Stimulated activated CD4-positive, alpha-beta T cell treated with anti-CD3 and anti-CD28 coated beads, Interleukin-4, amount 100 ng/mL, for 1 hour (primary cell): ENCODE results near the gene UBAP1L.
"Not testable (repeated sequence)": the region's sequence is repeated elsewhere in the genome, so short reads cannot be mapped to it uniquely, and the experiment has no call there.

Experiments used
- DNase-seq: peaks from one replicate; pipeline ENCODE4 v3.0.0-alpha.2; 2020

The UBAP1L gene

DNA sequence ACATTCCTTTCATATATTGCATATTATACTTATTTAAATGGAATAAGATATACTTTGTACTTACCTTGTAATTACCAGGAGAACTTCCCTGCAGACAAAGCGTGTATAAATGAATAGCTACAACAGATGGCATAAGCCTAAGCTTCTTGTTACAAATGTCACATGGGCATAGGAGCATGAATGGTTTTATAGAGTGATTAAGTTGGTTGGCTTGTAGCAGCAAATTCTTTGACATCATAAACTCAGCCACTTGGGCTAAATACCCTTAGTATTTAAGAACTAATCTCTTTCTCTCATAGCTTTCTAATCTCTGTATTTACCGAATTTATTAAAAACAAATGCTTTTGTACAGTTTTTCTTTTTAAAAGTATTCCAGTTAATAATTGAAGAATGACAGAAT is at the start of gene UBAP1L:
UBAP1L (minus strand) TSS at position 115 of the 400 bp plus-strand sequence. CDS start 8,985 bp downstream, outside the sequence.
- DNase-seq: no peak

DNA sequence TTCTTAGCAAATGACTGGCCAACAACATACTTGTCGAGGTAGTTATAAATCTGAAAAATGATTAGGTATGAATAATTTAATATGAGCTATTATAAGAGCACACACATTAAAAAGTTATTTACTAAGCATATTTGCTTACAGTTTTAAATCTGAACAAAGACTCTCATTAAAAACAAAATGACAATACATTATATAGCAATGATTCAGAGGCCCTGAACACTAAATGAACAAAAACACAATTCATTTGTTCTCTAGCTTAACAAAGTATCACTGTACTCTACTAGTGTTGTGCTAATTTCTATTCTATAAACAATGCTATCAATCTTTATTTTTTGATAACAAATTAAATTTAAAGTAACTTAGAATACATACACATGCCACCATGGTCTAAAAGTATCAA is 49.1 kb upstream of the UBAP1L start:
- no peak for DNase-seq

DNA sequence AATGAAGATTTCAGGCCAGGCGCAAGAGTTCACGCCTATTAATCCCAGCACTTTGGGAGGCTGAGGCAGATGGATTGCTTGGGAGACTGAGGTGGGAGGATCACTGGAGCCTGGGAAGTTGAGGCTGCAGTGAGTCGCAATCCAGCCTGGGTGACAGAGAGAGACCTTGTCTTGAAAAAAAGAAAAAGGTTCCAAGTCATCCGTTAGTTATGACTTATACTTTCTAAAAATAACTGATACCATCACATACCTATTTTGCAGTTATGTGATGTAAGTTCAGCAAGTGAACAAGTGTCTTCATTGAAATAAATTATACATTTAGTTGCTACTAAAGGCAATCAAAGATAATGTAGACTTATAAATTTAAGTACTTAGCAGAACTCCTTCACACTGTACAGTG is 48.0 kb upstream of the UBAP1L start:
- DNase-seq: no peak

DNA sequence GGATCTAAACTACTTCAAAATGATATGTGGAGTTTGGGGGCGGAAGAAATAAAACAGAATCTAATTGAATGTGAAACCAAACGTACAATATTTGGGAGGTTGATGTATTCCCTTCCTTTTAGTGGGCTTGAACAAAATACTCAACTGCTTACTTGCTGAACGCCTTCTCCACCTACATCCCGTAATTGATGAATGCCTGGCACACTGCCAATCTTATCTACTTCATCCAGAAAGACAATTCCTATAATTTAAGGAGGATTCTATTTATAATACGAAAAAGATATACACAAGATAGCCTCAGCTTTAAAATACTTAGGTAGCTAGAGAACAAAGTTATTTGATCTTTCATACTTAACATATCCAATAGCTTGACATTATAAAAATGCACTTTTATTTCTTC is 41.7 kb upstream of the UBAP1L start:
- no peak for DNase-seq

DNA sequence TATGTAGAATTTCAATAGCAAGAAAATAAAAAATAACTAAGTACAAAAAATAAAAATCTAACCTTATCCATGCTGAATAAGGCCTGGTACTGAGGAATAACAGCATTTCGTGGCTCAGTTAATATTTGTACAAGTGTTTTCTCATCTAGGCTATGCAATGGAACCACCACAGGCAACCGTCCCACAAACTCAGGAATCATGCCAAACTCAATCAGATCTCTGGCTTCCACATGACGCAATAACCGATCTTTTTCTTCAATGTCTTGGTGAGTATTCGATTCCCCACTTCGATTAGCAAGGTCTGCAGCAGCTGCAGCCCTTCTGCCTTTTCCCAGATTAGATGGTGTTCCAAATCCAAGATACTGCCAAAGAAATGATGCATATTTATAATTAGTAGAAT is 39.7 kb upstream of the UBAP1L start:
- no peak for DNase-seq

DNA sequence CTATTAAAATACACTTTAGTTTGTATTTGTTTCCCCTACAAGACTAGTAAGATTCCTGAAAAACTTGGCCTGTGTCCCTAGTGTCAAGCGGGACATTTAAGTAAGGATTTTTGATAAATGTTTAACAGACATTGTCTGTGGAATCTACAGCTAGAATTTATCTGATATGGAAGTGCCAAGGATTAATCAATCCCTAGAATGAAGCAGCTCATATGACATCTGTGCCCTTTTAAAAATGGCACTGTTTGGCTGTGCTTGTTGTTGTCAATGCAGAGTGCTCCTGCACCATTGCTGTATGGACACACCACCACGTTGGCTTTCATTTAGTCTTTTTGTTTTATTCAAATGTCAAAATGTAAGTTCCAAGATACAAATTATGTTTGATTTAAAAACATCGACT is 32.9 kb upstream of the UBAP1L start:
- no peak for DNase-seq

DNA sequence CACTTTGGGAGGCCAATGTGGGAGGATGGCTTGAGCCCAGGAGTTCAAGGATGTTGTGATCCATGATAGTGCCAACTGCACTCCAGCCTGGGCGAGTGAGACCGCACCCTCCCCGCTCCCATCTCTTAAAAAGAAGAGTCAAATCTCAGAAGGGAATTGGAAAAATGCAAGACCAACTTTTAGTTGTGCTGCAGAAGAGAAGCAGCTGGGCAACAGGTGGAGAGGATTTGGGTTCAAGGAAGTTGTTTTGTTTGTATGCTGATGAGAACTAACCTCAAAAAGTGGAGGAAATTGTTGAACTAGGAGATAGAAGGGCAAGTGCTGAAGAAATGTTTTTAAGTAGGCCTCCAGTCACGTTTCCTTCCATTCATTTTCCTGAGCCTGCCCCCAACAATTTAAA is 31.4 kb upstream of the UBAP1L start:
- DNase-seq: no peak

DNA sequence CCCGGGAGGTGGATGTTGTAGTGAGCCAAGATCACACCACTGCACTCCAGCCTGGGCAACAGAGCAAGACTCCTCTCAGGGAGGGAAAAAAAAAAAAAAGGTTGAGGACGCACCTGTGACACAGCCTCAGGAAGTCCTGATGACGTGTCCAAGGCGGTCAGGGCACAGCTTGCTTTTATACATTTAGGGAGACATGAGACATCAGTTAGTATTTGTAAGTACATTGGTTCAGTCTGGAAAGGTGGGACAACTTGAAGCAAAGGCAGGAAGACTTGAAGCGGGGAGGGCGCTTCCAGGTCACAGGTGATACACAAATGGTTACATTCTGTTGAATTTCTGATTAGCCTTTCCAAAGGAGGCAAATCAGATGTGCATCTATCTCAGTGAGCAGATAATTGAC is 23.6 kb upstream of the UBAP1L start:
- not testable (repeated sequence) for DNase-seq

DNA sequence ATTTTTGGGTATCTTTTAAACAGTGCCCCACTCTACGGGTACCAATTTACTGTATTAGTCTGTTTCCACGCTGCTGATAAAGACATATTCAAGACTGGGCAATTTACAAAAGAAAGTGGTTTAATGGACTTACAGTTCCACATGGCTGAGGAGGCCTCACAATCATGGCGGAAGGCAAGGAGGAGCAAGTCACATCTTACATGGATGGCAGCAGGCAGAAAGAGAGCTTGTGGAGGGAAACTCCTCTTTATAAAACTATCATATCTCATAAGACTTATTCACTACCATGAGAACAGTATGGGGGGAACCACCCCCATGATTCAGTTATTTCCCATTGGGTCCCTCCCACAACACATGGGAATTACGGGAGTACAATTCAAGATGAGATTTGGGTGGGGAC is 22.9 kb upstream of the UBAP1L start:
- not testable (repeated sequence) for DNase-seq

DNA sequence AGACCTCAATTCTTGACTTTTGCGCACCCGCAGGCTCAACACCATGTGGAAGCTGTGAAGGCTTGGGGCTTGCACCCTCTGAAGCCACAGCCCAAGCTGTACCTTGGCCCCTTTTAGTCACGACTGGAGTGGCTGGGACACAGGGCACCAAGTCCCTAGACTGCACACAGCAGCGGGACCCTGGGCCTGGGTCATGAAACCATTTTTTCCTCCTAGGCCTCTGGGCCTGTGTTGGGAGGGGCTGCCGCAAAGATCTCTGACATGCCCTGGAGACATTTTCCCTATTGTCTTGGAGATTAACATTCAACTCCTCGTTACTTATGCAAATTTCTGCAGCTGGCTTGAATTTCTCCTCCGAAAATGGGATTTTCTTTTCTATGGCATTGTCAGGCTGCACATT is 22.1 kb upstream of the UBAP1L start:
- not testable (repeated sequence) for DNase-seq

DNA sequence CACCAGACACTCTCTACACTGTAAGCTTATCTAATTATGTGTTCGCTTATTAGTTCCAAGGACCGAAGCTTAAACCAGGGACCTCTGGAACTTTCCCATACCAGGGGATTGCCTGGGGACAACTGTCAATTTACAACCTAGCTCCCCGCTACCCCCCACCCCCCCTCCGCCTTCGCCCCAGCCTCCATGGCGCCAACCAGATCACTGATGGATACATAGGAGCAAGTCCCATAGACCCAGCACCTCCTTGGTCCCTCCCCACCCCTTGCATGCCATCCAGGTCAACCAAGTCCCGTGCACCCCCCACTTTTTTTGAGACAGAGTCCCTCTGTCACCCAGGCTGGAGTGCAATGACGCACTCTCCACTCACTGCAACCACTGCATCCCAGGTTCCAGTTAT is 19.5 kb upstream of the UBAP1L start:
- DNase-seq: no peak

DNA sequence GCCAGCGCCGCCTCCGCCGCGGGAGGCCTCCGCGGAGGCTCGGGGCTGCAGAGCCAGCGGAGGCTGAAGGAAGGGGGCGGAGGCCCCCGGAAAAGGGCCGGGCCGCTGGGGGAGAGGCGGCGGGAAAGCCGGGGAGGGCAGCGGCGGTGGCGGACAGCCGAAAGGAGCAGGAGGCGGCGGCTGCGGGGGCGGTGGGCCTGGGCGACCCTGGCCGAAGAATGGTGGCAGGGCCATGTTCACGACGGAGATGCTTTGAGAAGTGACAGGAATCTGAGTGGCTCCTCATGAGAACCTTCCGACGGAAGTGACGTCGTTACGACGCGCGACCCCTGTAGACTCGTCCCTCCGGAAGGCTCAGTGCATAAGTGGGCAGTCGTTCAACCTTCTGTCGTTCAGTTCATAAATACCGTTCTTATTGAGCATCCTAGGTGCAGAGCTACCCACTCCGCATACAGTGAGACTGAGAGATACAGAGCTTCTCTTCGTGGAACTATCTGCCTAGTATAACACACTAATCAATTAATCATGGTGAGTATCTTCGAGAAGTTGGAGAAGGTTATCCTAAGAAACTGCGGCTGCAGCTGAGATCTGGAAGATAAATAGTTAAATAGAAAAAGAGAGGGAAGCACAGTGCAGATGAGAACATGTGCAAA is 18.7 kb upstream of the UBAP1L start, which contains the start of gene PDCD7:
PDCD7 (minus strand) TSS at position 261 of the 653 bp plus-strand sequence; CDS start at position 234, 27 bp downstream.
- peak; percentile 77 for DNase-seq

DNA sequence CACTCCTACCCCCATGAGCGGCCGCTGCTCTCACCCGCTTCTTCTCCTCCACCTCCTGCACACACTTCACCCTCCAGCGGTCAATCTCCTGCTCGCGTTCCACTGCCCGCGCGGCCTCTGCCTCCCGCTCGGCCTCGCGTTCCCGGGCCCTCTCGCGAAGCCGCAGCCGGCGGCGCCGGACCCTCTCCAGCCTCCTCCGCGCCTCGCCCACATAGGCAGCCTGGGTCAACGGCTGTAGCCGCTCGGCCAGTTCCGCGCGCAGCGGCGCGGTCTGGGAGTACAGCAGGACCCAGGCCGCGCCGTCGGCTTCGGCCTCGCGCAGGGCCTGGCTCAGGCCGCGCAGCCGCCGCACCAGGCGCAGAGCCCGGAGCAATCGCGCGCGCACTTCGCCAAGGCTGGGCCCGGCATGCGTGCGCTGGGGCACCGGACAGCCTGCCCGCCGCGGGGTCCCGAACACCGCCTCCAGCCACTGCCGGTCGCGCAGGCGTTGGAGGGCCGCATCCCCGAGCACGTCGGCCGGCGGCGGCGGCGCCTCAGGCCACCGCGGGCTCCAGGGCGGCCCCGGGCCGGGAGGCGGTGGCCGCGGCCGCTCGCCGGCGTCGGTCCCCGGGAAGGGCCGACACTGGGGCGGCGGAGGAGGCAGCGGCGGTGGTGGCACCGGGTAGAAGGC is 18.0 kb upstream of the UBAP1L start:
- peak; percentile 18 for DNase-seq

DNA sequence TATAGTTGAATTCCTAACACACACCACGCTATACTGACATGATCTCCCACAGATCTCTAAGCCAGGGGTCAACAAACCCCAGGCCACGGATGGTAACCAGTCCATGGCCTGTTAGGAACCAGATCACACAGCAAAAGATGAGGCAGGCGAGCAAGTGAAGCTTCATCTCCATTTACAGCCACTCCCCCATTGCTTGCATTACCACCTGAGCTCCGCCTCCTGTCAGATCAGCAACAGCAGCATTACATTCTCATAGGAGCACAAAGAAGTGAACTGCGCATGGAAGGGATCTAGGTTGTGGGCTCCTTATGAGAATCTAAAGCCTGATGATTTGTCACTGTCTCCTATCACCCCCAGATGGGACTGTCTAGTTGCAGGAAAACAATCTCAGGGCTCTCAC is 15.9 kb upstream of the UBAP1L start:
- DNase-seq: no peak

DNA sequence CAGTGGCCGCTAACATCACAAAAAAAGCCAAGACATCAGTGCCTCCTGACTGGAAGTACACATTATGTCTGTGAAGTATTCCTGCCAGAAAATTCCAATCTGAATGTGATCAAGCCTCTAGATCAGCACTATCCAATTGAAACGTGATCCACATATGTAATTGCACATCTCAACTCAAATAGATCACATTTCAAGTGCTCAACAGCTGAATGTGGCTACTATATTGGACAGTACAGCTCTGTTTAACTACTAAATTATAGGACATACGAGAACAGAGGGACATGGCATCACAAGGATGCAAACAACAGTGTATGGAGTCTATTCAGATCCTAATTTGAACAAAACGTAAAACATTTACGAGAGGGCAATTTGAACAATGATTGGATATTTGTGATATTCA is 542 bp upstream of the UBAP1L start:
- DNase-seq: no peak

DNA sequence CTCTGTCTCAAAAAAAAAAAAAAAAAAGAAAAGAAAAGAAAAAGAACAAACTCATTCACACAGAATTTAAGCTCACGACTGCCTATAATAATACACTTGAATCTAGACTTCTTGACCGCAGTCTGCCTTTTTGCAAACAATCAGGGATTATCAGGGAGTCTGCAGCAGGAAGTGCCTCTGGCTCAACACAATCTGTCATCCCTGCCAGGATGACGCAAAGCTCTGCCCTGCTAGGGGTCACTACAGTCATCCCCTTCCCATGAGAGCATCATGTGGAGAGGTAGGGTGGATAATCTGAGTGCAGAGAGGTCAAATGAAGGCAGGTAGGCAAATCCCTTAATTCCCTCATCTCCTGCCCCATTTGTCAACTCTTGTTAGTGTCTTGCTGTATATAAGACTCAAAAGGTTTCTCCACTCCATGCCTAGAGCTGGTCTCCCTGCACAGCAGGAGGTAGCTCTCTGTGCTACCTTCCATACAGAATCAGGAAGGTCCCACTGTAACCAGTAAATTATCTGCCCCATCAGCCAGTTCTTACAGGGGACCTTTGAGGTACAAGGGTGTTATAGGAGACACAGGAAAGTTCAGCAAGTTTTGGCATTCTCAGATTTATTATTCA is 4.2 kb downstream of the UBAP1L start:
- DNase-seq: no peak

DNA sequence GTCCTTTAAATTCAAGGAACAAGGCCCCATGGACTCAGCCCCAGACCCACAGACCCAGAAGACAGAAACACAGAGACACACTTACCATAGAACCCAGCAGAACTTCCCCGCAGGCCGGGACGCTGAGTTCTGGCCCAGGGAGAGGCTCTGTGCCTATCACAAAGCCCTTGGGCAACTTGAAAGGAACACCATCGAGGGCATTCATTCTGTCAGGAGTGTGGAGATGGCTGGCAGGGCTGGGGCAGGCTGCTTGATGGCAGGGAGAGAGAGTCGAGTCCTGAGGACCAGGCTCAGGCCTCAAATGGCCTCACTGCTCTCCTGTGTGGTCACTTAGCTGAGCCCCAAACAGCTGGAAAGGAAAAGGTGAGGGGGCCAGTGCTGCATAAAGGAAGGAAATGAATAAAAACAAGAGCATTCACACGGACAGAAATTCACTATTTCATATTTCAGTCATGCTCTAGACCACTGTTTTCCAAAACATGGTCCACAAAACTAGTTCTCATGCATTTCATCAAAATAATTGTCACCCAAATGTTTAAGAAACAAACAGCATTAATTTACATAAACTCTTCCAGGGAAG is 8.9 kb downstream of the UBAP1L start:
- no peak for DNase-seq

DNA sequence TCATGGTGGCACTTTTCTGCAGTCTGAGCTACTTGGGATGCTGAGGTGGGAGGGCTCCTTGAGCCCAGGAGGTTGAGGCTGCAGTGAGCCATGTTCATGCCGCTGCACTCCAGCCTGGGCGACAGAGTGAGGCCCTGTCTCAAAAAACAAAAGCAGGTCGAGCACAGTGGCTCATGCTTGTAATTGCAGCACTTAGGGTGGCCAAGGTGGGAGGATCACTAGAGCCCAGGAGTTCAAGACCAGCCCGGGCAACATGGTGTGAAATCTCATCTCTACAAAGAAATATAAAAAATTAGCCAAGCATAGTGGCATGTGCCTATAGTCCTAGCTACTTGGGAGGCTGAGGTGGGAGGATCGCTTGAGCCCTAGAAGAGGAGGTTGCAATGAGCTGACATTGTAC is 10.0 kb downstream of the UBAP1L start:
- no peak for DNase-seq

DNA sequence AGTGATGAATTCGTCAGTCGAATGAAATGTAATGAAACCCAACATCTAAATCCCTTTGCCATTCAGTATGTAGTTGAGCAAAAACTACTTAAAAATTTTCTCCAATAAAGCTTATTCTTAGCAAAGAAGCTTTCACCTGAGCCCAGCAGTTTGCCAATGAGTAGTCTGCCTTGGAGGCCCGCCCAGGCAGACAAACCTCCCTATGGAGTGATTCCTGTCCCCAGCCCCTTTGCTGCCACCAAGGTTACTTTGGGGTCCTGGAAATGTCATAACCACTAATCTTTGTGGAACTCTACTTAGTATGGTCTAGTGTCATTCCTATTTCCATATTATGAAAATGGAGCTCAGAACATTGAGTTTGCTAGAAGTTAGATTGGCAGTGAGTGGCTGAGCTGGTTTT is 12.1 kb downstream of the UBAP1L start:
- no peak for DNase-seq

DNA sequence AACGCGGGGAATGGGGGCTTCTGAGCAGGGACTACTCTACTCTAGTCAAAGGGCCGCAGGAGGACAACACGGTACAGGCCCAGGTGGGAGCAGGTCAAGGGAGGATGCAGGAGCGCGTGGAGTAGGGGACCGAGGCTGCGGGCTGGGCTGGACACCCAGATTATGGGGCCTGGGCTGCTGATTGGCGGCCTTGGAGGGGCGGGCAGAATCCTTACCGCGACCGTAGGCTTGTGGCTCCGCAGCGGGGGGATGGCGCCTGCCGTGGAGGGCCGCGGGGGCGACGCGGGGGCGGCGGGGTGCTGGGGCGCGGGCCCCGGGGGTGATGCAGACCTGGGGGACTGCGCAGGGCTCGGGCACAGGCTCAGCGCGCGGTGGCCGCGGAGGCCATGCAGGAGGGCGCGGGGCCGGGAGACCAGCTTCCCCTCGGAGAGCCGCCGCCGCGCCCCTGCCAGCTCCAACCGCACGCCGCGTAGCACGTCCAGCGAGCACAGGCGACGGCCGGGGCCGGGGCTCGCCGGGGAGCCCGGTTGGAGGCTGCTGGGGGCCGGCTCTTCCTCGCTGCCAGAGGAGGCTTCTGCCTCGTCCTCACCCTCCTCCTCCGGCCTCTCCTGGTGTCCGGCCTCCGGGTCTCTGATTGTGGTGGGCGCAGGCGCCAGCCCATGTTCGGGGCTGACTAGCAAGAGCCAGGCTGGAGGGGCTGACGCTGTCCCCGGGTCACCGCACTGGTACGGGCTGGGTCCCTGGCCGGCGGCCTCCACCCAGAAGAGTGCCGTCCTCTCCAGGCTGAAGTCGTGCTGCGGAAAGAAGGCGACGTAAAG is 12.9 kb downstream of the UBAP1L start:
- no peak for DNase-seq

DNA sequence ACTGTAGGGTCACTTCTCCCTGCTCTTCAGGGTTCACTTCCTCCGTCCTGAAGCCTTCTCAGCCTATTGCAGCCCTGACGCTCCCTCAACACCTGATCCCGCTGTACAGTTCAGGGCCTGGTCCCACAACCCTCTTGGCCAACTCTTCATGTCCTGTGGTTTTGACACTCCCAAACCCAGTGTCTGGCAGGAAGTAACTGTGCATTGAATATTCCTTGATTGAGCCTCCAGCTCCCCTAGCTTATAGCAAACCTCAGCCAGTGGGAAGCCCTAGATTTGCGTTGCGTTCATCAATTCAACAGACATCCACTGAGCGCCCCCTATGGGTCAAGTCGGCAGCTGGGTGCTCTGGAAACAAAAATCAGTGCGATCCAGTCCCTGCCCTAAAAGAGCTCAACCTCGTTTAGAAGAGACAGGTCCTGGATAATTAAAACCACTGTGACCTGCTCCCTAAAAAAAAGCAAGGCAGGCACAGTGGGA is 13.5 kb downstream of the UBAP1L start:
- peak; percentile 50 for DNase-seq

DNA sequence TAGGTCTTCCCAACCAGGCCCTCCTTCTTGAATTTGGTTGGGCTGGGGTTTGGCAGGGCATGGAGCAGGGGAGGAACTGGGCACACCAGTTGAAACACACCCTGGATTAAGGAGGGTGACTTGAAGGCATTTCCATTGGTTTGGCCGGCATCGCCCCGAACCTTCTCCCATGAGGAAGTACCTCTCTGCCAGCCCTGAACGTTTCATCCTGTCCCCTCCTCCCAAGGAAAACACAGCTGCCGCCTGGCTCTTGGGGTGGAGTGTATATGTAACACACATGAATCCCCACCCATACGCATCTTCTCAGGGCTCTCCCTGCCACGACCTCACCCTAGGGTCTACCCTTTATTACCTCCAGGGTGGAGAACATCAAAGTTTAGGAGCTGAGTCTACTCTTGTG is 14.6 kb downstream of the UBAP1L start:
- DNase-seq: no peak

DNA sequence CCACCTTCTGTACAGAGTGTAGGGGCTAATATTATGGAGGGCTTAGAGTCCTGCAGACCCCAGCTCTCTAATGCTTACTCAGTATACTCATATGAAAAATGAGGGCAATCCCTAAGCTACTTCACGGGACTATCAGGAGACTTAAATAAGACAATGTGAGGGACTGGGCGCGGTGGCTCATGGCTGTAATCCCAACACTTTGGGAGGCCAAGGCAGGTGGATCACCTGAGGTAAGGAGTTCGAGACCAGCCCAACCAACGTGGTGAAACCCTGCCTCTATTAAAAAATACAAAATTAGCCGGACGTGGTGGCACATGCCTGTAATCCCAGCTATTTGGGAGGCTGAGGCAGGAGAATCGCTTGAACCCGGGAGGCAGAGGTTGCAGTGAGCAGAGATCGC is 15.2 kb downstream of the UBAP1L start:
- DNase-seq: not testable (repeated sequence)
